22Rv1 (cell line): Measurements from ENCODE around the gene IDH1.

ENCODE experiments used
- CTCF ChIP-seq: fragments of 450-650 bp; IDR thresholded peaks from 2 replicates; pipeline ENCODE4 v1.5.1; 2017; ENCODE audit warnings: mild to moderate bottlenecking
- ZFX ChIP-seq: fragments of 450-650 bp; IDR thresholded peaks from 2 replicates; pipeline ENCODE4 v1.6.1; 2017; ENCODE audit warnings: antibody characterized with exemption, borderline replicate concordance

GRCh38 chr2:208228476-208228875 lies 26.4 kb downstream of the IDH1 start:
- TF ChIP-seq CTCF = no peak
- TF ChIP-seq ZFX = no peak
